ENCODE data around the gene FRMD4B. TPM values are rescaled to one million over a fixed set of nuclear protein-coding genes. Genes with fewer than 3 reads are reported as not detected.

FRMD4B gene
- total RNA-seq, 3 donors from 2014 or later, result 26.0 to 29.4 (median 28.6) TPM

GRCh38 chr3:69389520-69390248 lies 3.8 kb upstream of the FRMD4B start:
- intact Hi-C loops (cut with DNase I, micrococcal nuclease), result no loop called here
- H3K36me3 ChIP-seq (ENCODE audit: low read depth), result no peaks in the 10 kb centered on the region
- no peak for TF ChIP-seq CTCF (IDR thresholded peaks at IDR 0.05)
- DNase-seq (no peak), ATAC-seq (peak; percentile 60)
- H3K4me3 ChIP-seq, result no peak overlapping the region
- peaks cover 4% of the 10 kb centered on the region for H3K4me1 ChIP-seq (ENCODE audit: low read depth)
- no peaks in the 10 kb centered on the region for H3K9me3 ChIP-seq

- intact Hi-C loops (cut with DNase I, micrococcal nuclease), result no loop called here
- DNase-seq, result no peak
- Histone ChIP-seq H3K4me3 (no peak overlapping the region), H3K36me3 (ENCODE audit: low read depth) (no peaks in the 10 kb centered on the region), H3K4me1 (ENCODE audit: low read depth) (peaks cover 4% of the 10 kb centered on the region), H3K9me3 (no peaks in the 10 kb centered on the region)
- ATAC-seq, result no peak
- TF ChIP-seq CTCF (IDR thresholded peaks at IDR 0.05), result no peak
Measured at GRCh38 chr3:69388241-69388640, 2.4 kb upstream of the FRMD4B start.

DNA sequence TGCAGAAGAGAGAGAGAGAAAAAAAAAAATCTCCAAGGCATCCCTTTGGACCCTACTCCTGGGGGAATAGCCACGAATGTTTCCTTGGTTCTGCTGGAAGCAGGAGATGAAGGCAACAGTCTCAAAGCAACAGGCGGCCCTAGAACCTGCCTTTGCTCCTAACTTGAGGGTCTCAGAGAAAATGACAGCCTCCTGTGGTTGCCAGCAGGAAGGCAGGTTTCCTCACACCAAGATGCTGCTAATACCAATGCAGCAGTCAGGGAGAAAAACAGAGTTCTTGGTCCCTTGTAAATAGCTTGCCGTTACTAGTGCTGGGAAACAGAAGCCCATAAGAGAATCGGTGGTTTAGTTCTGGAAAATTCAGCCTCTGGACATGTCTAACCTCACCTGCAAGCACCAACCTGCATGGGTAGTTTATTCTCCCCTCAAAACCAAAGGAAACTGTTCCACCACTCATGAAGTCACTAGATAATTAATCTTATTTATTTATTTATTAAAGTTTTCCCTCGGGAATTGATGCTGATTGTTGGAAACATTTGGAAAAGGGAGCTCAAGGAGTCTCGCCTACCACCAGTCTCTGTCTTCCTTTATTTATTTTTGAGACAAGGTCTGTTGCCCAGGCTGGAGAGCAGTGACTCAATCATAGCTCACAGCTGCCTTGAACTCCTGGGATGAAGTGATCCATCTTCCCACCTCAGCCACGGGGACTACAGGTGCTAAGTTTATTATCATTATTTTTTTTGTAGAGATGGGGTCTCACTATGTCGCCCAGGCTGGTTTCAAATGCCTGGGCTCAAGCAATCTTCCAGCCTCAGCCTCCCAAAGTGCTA lies 883 bp upstream of the FRMD4B start:
- no peaks in the 10 kb centered on the region for H3K9me3 ChIP-seq
- no peaks in the 10 kb centered on the region for H3K36me3 ChIP-seq (ENCODE audit: low read depth)
- no peak overlapping the region for H3K4me3 ChIP-seq
- DNase-seq (no peak), ATAC-seq (no peak)
- no peak for TF ChIP-seq CTCF (IDR thresholded peaks at IDR 0.05)
- H3K4me1 ChIP-seq (ENCODE audit: low read depth), result peaks cover 4% of the 10 kb centered on the region
- intact Hi-C loops (cut with DNase I, micrococcal nuclease), result no loop called here

GRCh38 chr3:69385123-69385722 lies 665 bp downstream of the FRMD4B start:
- H3K4me3 ChIP-seq, result no peak overlapping the region
- no peak for TF ChIP-seq CTCF (IDR thresholded peaks at IDR 0.05)
- DNase-seq (no peak), ATAC-seq (no peak)
- no peaks in the 10 kb centered on the region for H3K9me3 ChIP-seq
- intact Hi-C loops (cut with DNase I, micrococcal nuclease), result no loop called here
- H3K36me3 ChIP-seq (ENCODE audit: low read depth), result no peaks in the 10 kb centered on the region
- peaks cover 4% of the 10 kb centered on the region for H3K4me1 ChIP-seq (ENCODE audit: low read depth)

DNA sequence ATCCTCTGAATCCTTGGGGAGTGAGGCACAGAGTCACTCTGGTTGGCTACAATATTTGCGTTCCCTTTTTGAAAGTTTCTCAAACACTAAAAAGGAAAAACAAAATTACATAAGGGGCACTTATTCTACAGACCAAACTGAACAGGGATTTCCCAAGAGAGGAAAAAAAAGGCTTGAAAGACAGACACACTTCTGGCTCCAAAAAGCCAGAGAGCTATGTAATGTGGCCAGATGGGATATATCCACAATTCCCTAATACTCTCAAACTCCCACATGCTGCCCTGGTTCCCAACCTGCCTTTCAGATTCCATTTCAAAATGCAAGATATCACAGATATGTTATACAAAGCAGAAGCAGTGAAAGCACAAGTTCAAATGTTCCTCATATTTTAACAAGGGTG lies 1.6 kb downstream of the FRMD4B start:
- DNase-seq, result no peak
- no peak for TF ChIP-seq CTCF (IDR thresholded peaks at IDR 0.05)
- no peaks in the 10 kb centered on the region for H3K36me3 ChIP-seq (ENCODE audit: low read depth)
- intact Hi-C loops (cut with DNase I, micrococcal nuclease), result no loop called here
- no peak for ATAC-seq
- peaks cover 4% of the 10 kb centered on the region for H3K4me1 ChIP-seq (ENCODE audit: low read depth)
- no peaks in the 10 kb centered on the region for H3K9me3 ChIP-seq
- H3K4me3 ChIP-seq, result no peak overlapping the region

All from mucosa of descending colon (tissue), 3 donors.